Measurements from ENCODE around the gene MEIS3.

The MEIS3 gene

GRCh38 chr19:47362321-47362720 lies 57.0 kb downstream of the MEIS3 start:
- no peak overlapping the region for H3K27ac ChIP-seq (ENCODE audit: low read depth, low read length, poor library complexity, severe bottlenecking)
- no peak overlapping the region for H3K9ac ChIP-seq (ENCODE audit: low read length)
- no peaks in the 10 kb centered on the region for H3K27me3 ChIP-seq (ENCODE audit: insufficient read depth, low read length)
- H3F3A ChIP-seq (ENCODE audit: insufficient read depth, low read length), result no peaks in the 10 kb centered on the region
- no peaks in the 10 kb centered on the region for H3K9me3 ChIP-seq (ENCODE audit: low read length)
- no peak overlapping the region for H2AFZ ChIP-seq (ENCODE audit: low read length)
- H3K79me2 ChIP-seq (ENCODE audit: insufficient read depth, low read length), result no peaks in the 10 kb centered on the region
- H3K4me3 ChIP-seq (ENCODE audit: low read depth, low read length, poor library complexity, severe bottlenecking), result no peak overlapping the region
- H3K36me3 ChIP-seq (ENCODE audit: insufficient read depth, low read length), result peaks cover 76% of the 10 kb centered on the region
- no peaks in the 10 kb centered on the region for H3K9me2 ChIP-seq (ENCODE audit: low read depth, low read length)
- TF ChIP-seq CTCF (IDR thresholded peaks at IDR 0.05; ENCODE audit: low read length), result no peak
- TF ChIP-seq EZH2 (IDR thresholded peaks at IDR 0.05; ENCODE audit: borderline replicate concordance, low read length), result no peak
- no peaks in the 10 kb centered on the region for H4K20me1 ChIP-seq (ENCODE audit: insufficient read depth, low read length)
- no peaks in the 10 kb centered on the region for H3K4me1 ChIP-seq (ENCODE audit: insufficient read depth, low read length, severe bottlenecking)
- H3K4me2 ChIP-seq (ENCODE audit: low read length), result no peak overlapping the region

GRCh38 chr19:47358936-47359335 lies 60.4 kb downstream of the MEIS3 start:
- no peaks in the 10 kb centered on the region for H3K9me2 ChIP-seq (ENCODE audit: low read depth, low read length)
- H3K79me2 ChIP-seq (ENCODE audit: insufficient read depth, low read length), result no peaks in the 10 kb centered on the region
- no peak overlapping the region for H3K4me3 ChIP-seq (ENCODE audit: low read depth, low read length, poor library complexity, severe bottlenecking)
- H4K20me1 ChIP-seq (ENCODE audit: insufficient read depth, low read length), result no peaks in the 10 kb centered on the region
- H3K9me3 ChIP-seq (ENCODE audit: low read length), result no peaks in the 10 kb centered on the region
- no peak overlapping the region for H3K4me2 ChIP-seq (ENCODE audit: low read length)
- peaks cover 91% of the 10 kb centered on the region for H3K36me3 ChIP-seq (ENCODE audit: insufficient read depth, low read length)
- no peaks in the 10 kb centered on the region for H3K27me3 ChIP-seq (ENCODE audit: insufficient read depth, low read length)
- no peaks in the 10 kb centered on the region for H3F3A ChIP-seq (ENCODE audit: insufficient read depth, low read length)
- H3K4me1 ChIP-seq (ENCODE audit: insufficient read depth, low read length, severe bottlenecking), result no peaks in the 10 kb centered on the region
- no peak overlapping the region for H3K27ac ChIP-seq (ENCODE audit: low read depth, low read length, poor library complexity, severe bottlenecking)
- no peak overlapping the region for H3K9ac ChIP-seq (ENCODE audit: low read length)
- no peak overlapping the region for H2AFZ ChIP-seq (ENCODE audit: low read length)
- TF ChIP-seq EZH2 (IDR thresholded peaks at IDR 0.05; ENCODE audit: borderline replicate concordance, low read length) (no peak), CTCF (IDR thresholded peaks at IDR 0.05; ENCODE audit: low read length) (no peak)

GRCh38 chr19:47357788-47358680 lies 61.3 kb downstream of the MEIS3 start:
- no peaks in the 10 kb centered on the region for H3K9me3 ChIP-seq (ENCODE audit: low read length)
- H3K79me2 ChIP-seq (ENCODE audit: insufficient read depth, low read length), result no peaks in the 10 kb centered on the region
- H4K20me1 ChIP-seq (ENCODE audit: insufficient read depth, low read length), result no peaks in the 10 kb centered on the region
- H3K36me3 ChIP-seq (ENCODE audit: insufficient read depth, low read length), result peaks cover 91% of the 10 kb centered on the region
- no peak overlapping the region for H3K4me3 ChIP-seq (ENCODE audit: low read depth, low read length, poor library complexity, severe bottlenecking)
- H3K4me1 ChIP-seq (ENCODE audit: insufficient read depth, low read length, severe bottlenecking), result no peaks in the 10 kb centered on the region
- H3K9me2 ChIP-seq (ENCODE audit: low read depth, low read length), result no peaks in the 10 kb centered on the region
- TF ChIP-seq CTCF (IDR thresholded peaks at IDR 0.05; ENCODE audit: low read length) (peak; percentile 50), EZH2 (IDR thresholded peaks at IDR 0.05; ENCODE audit: borderline replicate concordance, low read length) (no peak)
- no peak overlapping the region for H3K9ac ChIP-seq (ENCODE audit: low read length)
- no peak overlapping the region for H2AFZ ChIP-seq (ENCODE audit: low read length)
- no peaks in the 10 kb centered on the region for H3K27me3 ChIP-seq (ENCODE audit: insufficient read depth, low read length)
- H3K4me2 ChIP-seq (ENCODE audit: low read length), result no peak overlapping the region
- no peak overlapping the region for H3K27ac ChIP-seq (ENCODE audit: low read depth, low read length, poor library complexity, severe bottlenecking)
- H3F3A ChIP-seq (ENCODE audit: insufficient read depth, low read length), result no peaks in the 10 kb centered on the region

Measured in OCI-LY1 (cell line).